ENCODE data around the gene ITSN1.

DNA sequence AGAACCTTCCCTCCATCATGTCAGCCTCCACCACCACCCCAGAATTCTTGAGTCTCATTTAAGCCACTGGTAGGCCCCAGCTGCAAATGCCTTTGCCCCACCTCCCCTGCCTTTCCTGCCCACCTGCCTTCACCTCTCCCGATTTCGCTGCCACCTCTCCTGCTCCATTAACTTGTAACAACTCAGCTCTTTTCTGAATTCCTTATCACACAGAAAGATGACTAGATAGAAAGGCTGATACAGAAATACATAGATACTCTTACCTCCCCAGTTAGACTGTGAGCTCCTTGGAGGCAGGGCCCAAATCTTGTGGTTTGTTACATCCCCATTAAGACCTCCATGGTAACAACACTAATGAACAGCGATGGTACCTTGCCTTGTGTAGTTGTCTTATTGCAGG is 203.8 kb downstream of the ITSN1 start:
- TF ChIP-seq, protein P1, sequence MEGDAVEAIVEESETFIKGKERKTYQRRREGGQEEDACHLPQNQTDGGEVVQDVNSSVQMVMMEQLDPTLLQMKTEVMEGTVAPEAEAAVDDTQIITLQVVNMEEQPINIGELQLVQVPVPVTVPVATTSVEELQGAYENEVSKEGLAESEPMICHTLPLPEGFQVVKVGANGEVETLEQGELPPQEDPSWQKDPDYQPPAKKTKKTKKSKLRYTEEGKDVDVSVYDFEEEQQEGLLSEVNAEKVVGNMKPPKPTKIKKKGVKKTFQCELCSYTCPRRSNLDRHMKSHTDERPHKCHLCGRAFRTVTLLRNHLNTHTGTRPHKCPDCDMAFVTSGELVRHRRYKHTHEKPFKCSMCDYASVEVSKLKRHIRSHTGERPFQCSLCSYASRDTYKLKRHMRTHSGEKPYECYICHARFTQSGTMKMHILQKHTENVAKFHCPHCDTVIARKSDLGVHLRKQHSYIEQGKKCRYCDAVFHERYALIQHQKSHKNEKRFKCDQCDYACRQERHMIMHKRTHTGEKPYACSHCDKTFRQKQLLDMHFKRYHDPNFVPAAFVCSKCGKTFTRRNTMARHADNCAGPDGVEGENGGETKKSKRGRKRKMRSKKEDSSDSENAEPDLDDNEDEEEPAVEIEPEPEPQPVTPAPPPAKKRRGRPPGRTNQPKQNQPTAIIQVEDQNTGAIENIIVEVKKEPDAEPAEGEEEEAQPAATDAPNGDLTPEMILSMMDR (IDR thresholded peaks at IDR 0.05), result no peak
- TF ChIP-seq POLR2A (IDR thresholded peaks at IDR 0.05), result no peak

All from body of pancreas (tissue), 4 donors.